HG03108 (cell line): ENCODE data around the gene TRIM44.

Experiments
- ATAC-seq: cut with Tn5 transposase; IDR thresholded peaks from one replicate; pipeline ENCODE4 v1.9.1; 2021; ENCODE audit warnings: moderate library complexity; ENCODE audit not compliant: unreplicated experiment

TRIM44 gene, protein sequence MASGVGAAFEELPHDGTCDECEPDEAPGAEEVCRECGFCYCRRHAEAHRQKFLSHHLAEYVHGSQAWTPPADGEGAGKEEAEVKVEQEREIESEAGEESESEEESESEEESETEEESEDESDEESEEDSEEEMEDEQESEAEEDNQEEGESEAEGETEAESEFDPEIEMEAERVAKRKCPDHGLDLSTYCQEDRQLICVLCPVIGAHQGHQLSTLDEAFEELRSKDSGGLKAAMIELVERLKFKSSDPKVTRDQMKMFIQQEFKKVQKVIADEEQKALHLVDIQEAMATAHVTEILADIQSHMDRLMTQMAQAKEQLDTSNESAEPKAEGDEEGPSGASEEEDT

DNA sequence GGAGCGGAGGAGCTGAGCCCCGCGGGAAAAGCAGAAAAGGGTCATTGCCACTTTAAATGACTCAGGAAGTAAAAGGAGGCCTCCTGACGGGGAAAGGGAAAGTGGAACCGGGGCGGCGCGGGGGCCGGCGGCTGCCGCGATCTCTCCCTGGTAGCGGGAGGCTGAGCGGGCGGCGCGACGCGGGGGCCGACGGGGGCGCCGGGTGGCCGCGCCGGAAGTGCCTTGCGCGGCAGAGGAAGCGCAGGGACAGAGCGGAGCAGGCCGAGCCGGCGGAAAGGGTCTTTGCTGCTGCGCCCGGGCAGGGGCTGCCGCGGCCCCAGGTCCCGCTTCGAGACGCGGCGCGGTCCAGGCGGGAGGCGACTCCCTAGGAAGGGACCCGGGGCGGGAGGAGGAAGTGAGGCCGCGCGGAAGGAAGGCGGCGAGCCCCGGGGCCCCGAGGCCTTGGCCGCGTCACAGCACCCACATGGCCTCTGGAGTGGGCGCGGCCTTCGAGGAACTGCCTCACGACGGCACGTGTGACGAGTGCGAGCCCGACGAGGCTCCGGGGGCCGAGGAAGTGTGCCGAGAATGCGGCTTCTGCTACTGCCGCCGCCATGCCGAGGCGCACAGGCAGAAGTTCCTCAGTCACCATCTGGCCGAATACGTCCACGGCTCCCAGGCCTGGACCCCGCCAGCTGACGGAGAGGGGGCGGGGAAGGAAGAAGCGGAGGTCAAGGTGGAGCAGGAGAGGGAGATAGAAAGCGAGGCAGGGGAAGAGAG lies at the start of gene TRIM44:
Gene TRIM44 (plus strand): TSS at position 127 of the 759 bp plus-strand sequence. CDS start 337 bp downstream, at position 464.
- ATAC-seq = peak; percentile 93

DNA sequence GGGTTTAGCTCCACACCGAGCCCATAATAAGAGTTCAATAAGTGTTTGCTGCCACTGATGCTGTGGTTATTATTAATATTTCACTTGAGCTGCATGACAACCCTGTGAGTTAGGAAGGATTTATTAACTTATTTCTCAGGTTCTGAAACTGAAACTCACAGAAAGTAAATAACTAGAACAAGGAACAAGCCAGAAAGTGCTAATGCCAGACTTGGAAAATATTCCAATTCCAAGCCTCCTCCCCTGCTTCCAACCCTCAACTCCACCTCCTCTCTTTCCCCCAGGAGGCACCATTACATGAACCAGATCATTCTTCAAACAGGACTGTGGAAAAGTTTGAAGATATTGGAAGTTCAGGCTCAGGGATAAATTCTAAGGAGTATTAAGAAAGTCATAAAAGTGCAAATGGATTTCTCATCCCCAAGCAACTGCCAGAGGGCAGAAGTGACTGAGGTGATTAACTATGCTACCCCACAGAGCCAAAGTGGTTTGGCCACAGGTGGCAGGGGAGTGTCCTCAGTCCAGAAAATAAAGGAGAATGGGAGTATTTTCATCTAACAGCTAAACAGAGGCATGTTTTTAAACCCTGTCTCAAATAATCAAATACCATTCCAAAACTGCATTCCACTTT lies 47.5 kb upstream of the TRIM44 start:
- ATAC-seq = no peak

DNA sequence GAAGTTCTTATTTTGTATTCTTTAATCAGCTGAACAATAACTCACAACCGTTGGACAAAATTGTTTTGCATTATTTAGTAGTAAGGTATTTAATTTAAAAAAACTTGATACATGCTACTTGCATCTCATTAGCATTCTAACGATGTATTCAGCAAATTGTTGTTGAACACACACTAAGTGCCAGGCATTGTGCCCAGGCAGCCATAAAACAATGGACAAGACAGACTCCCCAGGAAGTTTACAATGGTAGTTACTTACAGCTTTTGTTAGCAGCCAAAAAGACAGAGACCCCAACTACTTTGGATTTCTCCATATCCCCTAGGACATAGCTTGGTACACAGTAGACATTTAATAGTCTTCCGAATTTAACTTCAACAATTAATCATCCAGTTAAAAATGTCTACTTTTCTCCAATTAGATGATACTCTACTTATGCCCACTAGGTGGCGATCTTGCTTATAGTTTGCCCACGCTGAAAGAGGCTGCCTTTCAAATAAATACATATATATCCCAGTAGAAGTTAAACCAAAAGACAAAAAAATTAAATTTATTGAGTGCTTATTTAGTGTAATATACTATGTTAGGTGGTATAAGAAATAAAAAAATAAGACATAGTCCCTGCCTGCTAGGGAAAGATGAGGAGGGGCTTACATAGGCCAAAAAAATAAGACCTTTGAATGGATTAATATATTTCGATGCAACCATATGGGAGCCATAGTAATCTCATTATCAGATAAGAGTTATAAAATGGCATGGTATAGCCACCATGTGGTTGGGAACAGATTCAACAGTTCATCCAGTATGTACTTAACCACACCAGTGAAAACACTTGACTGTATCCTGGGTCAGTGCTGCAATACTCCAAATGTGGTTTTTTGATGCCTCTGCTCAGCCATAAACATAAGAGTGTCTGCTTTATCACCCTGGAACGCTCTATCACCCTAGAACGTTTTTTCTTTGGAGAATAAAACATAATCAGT lies 46.4 kb upstream of the TRIM44 start:
- ATAC-seq = no peak

DNA sequence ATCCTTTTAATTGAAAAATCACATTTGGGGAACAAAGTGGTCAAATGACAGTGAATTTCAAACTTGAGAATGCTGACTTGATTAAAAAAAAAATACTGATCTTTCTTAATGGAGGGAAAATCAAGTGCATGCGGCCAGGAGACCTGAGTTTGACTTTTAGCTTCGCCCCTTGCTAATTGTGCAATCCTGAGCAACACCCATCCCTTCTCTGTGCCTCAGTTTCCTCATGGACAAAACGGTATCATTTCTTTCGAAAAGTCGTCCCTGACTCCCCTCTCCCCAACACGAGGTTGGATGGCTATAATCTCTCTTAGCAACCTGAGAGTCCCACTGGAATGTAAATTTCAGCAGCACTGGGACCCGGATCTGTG lies 45.3 kb upstream of the TRIM44 start:
- no peak for ATAC-seq

DNA sequence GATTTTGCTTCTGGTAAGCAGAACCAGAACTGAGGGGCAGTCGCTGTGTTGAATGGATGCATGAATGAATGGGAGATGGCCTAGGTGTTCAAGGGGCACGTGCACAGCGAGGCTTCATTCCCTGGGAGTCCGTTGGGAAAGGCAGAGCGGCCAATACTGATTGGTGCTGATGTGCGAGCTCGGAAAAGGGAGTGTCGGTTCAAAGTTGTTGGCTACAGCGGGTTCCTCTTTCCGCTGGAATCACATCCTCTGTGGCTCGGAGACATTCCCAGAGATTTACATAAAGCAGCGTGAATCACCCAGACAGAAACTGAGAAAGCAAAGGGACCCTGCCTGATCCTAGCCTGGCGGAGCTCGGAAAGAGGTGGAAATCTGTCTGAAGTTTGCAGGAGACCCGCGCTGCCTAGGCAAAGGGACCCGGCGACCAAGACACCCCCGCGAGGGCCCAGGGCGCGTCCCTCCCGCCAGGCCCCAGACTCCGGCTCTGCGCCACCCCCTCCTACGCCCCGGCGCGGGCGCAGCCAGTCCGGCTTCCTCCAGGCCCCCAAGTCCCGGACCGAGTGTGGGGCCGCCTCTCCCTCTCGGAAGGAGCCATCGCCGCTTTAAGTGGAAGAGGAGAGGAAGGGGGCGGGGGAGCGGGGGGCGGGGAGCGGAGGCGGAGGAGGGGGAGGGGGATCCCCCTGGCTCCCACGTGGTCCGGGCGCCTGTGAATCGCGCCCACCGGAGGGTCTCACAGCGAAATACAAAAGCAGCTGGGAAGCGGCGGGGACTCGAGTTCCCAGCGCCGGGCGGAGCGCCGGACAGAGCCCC lies 44.7 kb upstream of the TRIM44 start, which contains the start of gene FJX1:
Gene FJX1 (plus strand): TSS at position 774 of the 810 bp plus-strand sequence. CDS start 177 bp downstream, outside the sequence.
- peak; percentile 18 for ATAC-seq

DNA sequence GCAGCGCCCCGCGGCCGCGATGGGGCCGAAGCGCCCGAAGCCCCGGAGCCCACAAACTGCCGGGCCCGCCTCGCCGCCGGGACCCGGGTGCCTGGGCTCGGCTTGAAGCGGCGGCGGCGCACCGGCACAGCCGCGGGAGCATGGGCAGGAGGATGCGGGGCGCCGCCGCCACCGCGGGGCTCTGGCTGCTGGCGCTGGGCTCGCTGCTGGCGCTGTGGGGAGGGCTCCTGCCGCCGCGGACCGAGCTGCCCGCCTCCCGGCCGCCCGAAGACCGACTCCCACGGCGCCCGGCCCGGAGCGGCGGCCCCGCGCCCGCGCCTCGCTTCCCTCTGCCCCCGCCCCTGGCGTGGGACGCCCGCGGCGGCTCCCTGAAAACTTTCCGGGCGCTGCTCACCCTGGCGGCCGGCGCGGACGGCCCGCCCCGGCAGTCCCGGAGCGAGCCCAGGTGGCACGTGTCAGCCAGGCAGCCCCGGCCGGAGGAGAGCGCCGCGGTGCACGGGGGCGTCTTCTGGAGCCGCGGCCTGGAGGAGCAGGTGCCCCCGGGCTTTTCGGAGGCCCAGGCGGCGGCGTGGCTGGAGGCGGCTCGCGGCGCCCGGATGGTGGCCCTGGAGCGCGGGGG lies 44.0 kb upstream of the TRIM44 start:
- peak; percentile 39 for ATAC-seq

DNA sequence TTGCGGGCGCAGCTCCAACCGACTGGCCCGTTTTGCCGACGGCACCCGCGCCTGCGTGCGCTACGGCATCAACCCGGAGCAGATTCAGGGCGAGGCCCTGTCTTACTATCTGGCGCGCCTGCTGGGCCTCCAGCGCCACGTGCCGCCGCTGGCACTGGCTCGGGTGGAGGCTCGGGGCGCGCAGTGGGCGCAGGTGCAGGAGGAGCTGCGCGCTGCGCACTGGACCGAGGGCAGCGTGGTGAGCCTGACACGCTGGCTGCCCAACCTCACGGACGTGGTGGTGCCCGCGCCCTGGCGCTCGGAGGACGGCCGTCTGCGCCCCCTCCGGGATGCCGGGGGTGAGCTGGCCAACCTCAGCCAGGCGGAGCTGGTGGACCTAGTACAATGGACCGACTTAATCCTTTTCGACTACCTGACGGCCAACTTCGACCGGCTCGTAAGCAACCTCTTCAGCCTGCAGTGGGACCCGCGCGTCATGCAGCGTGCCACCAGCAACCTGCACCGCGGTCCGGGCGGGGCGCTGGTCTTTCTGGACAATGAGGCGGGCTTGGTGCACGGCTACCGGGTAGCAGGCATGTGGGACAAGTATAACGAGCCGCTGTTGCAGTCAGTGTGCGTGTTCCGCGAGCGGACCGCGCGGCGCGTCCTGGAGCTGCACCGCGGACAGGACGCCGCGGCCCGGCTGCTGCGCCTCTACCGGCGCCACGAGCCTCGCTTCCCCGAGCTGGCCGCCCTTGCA lies 43.3 kb upstream of the TRIM44 start:
- ATAC-seq = peak; percentile 18

DNA sequence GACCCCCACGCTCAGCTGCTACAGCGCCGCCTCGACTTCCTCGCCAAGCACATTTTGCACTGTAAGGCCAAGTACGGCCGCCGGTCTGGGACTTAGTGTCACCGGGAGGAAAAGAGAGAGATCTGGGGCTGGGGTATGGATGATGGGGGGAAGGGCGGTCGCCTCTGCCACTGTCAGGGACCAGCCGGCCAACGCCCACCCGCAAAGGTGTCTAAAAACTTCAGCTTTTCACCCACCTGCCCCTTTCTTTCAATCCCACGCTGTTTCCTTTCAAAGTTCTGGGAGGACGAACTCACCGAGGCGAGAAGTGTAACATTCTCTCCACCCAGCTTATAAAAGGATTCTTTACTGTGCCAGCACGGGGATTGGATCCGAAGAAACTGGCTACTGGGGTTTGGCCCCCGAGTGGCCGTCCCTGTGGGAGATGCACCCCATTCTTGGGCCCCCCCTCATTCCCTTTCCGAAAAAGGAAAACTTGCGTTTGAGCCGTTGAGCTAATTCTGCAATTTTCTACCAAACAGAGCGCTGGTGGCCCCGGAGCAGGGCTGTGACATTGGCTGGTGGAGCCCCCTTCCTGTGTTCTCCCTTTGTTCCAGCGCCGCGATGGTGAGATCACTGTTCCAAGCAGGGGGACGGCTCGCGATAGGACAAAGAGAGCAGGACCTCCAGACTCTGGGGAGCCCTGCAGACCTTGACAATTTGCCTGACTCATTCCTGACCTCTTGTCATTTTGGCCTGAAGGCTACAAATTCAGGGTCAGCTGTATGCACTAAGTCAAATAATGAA lies 42.5 kb upstream of the TRIM44 start:
- no peak for ATAC-seq

DNA sequence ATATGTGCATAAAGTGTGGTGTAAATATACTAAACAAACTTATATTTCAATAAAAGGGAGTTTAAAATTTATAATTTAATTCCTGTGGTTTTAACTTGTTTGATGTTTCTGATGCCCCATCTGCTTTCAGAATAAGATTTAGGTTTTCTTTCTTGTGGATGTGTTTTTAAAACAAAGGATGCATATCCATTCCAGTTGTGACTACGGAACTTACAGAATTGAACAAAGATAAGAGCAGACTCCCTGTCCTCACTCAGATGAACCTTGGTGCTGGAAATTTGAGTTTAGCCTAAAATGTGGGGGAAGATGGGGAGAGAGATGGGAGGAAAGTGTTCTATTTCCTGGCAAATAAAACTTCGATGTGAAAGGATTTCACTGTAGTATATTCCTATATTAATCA lies 41.8 kb upstream of the TRIM44 start:
- no peak for ATAC-seq

DNA sequence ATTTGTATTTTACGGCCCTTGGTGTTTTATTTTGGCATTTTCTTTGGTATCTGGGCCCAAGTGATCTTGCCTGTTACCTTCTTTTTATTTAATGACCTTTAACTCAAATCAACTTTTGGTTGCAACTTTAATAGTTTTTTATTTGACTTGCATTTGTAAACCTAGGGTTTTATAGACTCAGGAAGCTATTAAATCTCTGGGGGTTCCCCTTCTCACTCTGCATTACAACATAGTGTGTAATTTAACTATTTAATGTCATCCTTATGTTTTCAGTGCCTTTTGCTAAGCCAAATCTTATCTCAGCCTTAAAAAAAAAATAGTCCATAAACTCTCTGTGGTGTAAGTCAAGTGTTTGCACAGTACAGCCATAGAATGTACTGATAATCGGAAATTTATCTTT lies 41.0 kb upstream of the TRIM44 start:
- ATAC-seq = no peak

DNA sequence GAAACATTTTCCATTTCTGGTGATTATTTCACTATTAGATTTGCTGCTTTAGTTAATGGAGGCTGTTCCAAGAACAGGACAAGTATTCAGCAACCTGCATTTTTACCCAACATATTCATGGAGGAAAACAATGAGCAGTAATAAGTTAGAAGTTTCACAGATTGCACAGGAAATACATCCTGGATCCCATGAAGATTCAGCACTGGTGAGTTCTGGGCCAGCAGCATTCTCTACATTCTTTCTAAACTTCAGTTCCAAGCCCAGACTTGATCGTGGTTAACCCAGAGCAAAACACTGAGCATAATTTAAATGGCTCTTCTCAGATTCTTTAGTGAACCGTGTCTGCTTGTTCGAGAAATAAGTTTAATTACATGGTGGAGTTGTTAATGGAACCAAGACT lies 40.5 kb upstream of the TRIM44 start:
- ATAC-seq = no peak

DNA sequence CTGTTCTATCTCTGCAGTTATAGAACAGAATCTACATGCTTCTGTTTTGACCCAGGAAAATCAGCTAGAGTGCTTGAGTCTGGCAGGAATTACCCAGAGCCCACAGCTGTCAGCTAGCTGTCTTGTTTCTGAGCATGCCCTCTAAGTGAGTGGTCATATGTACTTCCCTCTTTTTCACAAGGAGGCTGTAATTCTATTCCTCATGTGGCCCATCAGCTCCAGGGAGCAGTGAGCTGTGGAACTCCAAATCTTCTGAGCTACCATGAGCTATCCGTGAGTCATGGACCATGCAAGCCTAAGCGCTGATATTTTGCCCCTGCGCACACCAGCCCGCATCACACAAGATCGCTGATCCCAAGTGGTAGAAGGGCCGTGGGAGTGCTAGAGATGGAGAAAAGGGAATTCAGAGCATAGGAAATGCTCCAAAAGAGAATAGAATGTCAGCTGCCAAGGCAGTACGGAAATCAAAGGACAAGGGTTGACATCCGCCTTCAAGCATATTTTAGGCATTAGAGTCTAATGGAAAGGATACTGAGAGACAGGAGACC lies 38.9 kb upstream of the TRIM44 start:
- no peak for ATAC-seq

DNA sequence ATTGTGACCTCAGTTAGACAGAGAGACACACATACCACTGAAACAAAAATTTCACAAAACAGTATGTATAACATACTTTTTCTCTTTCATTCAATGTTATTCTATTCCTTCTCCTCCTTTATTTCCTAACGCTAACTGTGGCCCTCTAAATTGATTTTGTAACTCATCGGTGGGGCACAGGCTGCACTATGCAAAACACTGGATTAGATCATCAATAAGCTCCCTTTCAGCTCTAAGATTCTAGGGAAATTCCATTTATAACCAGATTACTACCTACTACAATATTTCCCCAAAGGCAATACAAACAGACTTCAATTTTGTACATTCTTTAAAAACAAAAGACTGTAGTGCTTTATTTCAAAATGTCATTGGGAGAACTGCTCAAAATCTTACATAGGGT lies 38.3 kb upstream of the TRIM44 start:
- no peak for ATAC-seq

DNA sequence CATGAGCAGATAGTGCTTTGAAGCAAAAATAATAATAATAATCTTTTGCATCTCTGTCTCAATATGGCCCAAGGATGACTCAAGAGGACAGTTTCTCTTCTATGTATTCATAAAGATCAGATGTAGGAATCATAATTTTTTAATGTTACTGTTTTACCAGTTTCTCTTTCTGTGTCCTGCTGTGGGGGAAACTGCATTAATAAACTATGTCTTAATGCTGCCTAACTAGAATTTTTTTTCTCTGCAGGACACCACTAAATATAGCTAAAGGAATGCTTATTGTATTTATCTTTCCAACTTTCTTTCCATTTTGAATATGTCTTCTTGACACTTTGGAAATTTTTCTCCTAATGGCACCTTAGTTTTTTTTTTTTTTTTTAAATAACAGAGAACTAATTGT lies 37.8 kb upstream of the TRIM44 start:
- ATAC-seq = no peak

DNA sequence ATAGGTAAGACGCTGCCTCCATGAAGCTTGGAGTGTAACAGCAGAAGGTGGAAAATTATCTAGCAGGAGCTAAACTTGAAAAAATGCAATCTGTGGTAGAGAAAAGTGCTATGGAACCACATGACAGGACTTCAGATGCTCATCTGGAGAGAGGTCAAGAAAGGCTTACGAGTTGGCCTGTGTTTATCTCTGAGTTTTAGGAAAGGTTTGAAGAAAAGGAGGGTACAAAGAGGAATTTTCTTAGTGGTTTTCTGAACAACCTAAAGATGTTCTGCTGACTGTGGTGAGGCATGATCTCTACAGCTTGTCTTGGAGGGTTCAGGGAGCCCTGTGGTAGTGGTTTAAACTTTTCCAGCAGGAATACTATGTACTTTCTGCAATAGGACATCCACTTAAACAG lies 36.1 kb upstream of the TRIM44 start:
- ATAC-seq = no peak

DNA sequence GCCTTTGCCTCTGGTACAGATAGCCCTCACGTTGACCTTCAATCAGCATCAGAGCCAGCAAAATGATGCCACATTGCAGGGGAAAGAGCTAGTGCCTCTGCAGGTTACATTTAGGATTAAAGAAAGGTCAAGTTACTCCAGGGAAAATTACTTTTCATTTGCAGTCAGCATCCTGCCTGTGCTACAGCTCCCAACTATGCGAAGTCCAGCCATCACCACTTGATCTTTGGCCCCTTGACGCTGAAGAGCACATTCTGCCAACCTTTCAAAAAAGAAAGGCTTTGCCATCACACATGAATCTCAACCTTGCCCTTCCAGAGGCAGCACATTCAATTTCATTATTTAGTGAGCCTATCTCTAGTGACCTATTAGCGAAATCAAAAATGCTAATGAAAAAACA lies 33.1 kb upstream of the TRIM44 start:
- no peak for ATAC-seq

DNA sequence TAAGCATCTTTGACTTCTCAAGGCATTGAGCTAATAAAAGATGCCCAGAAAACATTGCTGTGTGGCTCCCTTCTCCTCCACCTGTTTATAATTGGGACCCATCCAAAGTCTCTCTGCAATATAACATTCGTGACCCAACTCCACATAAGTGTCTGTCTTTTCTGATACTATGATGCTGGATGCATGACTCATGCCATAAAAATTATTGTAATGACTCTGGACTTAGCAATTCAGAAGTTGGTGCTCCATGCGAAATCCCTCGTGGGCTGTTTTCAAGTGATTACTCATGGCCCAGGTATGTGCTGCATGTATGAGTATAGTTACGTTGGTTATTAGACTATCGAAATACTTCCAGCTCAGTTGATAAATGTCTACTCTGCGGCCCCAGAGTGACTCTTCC lies 32.7 kb upstream of the TRIM44 start:
- no peak for ATAC-seq

DNA sequence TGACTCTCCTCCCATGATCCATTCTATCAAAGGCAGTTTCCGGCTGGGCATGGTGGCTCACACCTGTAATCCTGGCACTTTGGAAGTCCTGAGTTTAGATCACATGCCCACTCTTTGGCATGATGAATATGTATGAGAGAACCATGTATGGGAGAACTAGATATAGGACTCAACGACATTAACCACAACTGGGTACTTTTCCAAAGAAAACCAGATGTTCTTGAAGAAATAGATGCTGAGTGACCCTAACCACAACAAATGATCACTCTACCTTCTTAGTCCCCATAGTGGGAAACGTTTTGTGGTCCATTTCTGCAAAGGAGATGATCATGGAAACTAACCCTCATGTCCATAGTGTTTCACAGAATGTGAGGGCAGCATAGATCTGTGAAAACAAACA lies 30.7 kb upstream of the TRIM44 start:
- ATAC-seq = no peak
